ACHN (cell line): ENCODE measurements around the gene WDR73.
A peak's percentile ranks its signal among the peaks of the same experiment; 100 is the strongest.

Source experiments
- DNase-seq: peaks from one replicate; pipeline ENCODE4 v3.0.0-alpha.2; 2015
- in situ Hi-C: cut with HindIII; loops from 2 replicates; pipeline ENCODE4 v1.10.0; 2017; ENCODE audit warnings: low sequenced_read_pairs, low pct_ligation_motif_present, low pct_unique_long_range_greater_than_20kb

Gene WDR73

GRCh38 chr15:84598250-84598649, 55.8 kb downstream of the WDR73 start:
- in situ Hi-C loops = no loop called here
- peak; percentile 24 for DNase-seq

DNA sequence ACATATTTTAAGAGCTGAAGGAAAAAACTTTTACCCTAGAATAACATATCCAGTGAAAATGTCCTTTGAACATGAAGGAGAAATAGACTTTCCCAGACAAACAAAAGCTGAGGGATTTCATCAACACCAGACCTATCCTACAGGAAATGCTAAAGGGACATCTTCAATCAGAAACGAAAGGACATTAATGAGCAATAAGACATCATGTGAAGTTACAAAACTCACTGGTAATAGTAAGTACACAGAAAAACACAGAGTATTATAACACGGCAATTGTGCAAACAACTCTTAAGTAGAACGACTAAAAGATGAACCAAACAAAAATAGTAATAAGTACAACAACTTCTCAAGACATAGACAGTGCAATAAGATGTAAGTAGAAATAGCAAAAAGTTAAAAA, 56.8 kb downstream of the WDR73 start:
- in situ Hi-C loops = no loop called here
- no peak for DNase-seq

- in situ Hi-C loops = no loop called here
- no peak for DNase-seq
Observed at GRCh38 chr15:84595660-84596059, 58.4 kb downstream of the WDR73 start.

GRCh38 chr15:84594617-84595290, 59.3 kb downstream of the WDR73 start:
- DNase-seq = no peak
- in situ Hi-C loops = no loop called here

GRCh38 chr15:84591815-84592214, 62.3 kb downstream of the WDR73 start:
- in situ Hi-C loops = no loop called here
- DNase-seq = no peak

- in situ Hi-C loops = no loop called here
- no peak for DNase-seq
Observed at GRCh38 chr15:84590406-84590805, 63.7 kb downstream of the WDR73 start.
